Measurements from ENCODE around the gene ACADS.
A peak's percentile ranks its signal among the peaks of the same experiment; 100 is the strongest.

The ACADS gene, protein sequence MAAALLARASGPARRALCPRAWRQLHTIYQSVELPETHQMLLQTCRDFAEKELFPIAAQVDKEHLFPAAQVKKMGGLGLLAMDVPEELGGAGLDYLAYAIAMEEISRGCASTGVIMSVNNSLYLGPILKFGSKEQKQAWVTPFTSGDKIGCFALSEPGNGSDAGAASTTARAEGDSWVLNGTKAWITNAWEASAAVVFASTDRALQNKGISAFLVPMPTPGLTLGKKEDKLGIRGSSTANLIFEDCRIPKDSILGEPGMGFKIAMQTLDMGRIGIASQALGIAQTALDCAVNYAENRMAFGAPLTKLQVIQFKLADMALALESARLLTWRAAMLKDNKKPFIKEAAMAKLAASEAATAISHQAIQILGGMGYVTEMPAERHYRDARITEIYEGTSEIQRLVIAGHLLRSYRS

DNA sequence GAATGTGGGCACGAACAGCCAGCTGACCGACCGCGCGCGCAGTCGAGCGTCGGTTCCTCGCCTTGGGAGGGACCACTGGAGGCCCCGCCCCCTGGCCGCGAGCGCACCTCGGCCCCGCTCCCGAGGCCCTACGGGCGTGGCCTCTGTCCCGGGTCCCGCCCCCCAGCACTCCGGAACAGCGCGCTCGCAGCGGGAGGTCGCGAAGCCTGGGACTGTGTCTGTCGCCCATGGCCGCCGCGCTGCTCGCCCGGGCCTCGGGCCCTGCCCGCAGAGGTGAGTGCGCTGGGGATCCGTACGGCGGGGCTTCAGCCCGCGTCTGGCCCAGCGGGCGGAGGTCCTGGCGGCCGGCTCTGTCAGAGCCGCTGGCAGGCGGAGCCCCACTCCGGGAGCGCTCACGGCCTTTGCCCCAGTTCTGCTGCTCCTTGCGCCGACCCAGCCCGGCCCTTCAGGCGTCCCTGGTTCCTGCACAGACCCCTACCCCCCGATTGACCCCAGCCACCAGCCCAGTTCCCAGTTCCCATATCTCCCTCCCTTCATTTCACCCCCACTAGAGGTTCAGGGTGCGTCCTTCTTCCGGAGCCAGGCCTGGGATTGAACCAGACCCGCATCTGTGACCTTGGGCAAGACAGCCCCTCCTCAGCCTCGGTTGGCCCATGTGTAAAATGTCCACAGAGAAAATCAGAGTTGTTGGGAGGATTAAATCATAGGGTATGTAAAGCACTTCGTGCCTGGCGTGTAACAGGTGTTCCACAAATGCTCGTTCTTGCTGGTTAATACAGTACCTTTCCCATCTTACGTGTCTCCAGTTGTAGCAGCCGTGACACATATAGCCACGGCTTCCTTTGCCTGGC lies at the start of gene ACADS:
TSS of gene ACADS (plus strand) at position 168 of the 851 bp plus-strand sequence. CDS start at position 228, 60 bp downstream.
- peaks cover 66% of the 10 kb centered on the region for H3K36me3 Mint-ChIP-seq (ENCODE audit: low read depth)

DNA sequence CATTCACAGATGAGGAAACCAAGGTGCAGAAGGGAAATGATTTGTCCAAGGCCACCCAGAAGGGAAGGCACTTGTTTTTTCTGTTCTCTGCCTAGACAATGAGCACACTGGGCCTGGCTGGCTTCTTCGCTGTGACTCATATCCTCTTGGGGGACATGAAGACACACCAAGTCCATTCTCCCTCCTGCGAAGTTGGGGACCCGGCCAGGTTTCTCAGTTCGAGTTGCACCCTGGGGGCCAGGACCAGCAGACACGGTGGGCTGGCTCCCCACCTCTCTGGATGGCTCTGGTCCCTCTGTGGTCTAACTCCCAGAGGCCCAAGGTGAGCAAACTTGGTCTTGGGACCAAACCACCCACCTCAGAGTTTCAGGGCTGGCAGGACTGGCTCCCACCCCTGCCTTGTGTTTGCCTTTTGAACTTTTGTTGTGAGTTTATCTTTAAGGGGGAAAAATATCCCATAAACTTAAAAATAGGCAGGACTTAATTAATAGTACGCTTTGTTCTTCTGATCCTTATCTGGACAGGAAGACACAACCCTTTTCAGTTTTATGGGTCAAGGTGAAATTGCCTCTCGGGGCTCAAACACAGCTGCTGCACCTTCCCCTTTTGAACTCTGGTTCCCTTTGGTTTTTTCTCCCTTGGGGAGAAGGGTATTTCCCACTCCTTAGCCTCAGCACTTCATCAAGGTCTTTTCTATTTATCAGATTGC lies 47.7 kb upstream of the ACADS start:
- Mint-ChIP-seq H3K4me3 (no peak overlapping the region), H3K9me3 (no peaks in the 10 kb centered on the region), H3K36me3 (ENCODE audit: low read depth) (no peaks in the 10 kb centered on the region), H3K27ac (peak overlapping the region; percentile 47), H3K27me3 (no peaks in the 10 kb centered on the region), H3K4me1 (ENCODE audit: low read depth) (peaks cover 13% of the 10 kb centered on the region)
- no peak for DNase-seq

More for the DNA sequence above, at the start of gene ACADS:
- Mint-ChIP-seq H3K27me3 (no peaks in the 10 kb centered on the region), H3K4me1 (ENCODE audit: low read depth) (peaks cover 26% of the 10 kb centered on the region), H3K4me3 (peak within 1 kb of the TSS; percentile 85), H3K9me3 (no peaks in the 10 kb centered on the region), H3K27ac (peak within 1 kb of the TSS; percentile 76)
- DNase-seq = peak; percentile 94

DNA sequence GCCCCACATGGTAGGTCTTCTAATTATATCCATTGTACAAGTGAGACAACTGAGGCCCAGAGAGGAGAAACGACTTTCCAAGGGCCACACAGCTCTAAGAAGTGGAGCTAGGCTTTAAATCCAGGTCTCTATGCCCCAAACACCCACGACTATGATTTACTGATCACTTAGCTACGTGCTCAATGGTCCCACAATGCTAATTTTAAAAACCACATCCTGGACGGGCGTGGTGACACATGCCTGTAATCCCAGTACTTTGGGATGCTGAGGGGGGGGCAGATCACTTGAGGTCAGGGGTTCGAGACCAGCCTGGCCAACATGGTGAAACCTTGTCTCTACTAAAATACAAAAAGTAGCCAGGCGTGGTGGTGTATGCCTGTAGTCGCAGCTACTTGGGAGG lies 47.1 kb upstream of the ACADS start:
- no peaks in the 10 kb centered on the region for H3K27me3 Mint-ChIP-seq
- no peaks in the 10 kb centered on the region for H3K9me3 Mint-ChIP-seq
- H3K4me1 Mint-ChIP-seq (ENCODE audit: low read depth) = peaks cover 13% of the 10 kb centered on the region
- no peak for DNase-seq
- no peak overlapping the region for H3K4me3 Mint-ChIP-seq
- H3K36me3 Mint-ChIP-seq (ENCODE audit: low read depth) = no peaks in the 10 kb centered on the region
- peak overlapping the region; percentile 47 for H3K27ac Mint-ChIP-seq

DNA sequence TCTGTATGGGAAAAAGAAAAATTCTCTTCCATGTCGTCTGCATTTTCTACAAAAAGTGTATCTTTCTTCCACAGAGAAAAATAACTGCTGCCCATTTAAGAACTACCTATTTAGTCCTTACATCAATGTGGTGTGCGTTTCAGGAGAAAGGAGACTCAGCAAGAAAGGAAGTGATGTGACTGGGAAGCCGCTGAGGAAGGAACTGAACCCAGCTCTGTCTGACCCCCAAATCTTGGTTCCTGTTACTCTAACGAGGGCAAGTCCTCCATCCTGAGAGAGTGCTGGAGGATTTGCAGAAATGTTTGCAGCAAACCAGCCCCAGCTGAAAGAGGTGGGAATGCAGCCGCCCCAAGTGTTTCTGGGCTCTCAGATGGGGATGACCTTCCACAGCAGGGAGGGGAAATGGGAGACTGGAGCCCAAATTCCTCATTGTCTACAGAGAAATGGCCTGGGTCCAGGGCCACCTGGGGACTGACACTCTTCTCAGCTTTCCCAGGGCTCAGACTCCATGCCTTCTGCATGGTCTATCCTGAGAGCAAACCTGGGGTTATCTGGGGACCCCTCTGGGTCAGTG lies 45.4 kb upstream of the ACADS start:
- H3K36me3 Mint-ChIP-seq (ENCODE audit: low read depth) = no peaks in the 10 kb centered on the region
- H3K27ac Mint-ChIP-seq = no peak overlapping the region
- peaks cover 22% of the 10 kb centered on the region for H3K4me1 Mint-ChIP-seq (ENCODE audit: low read depth)
- DNase-seq = no peak
- no peaks in the 10 kb centered on the region for H3K9me3 Mint-ChIP-seq
- no peaks in the 10 kb centered on the region for H3K27me3 Mint-ChIP-seq
- H3K4me3 Mint-ChIP-seq = no peak overlapping the region

GRCh38 chr12:120684523-120684932 lies 41.1 kb upstream of the ACADS start:
- DNase-seq = no peak
- peaks cover 34% of the 10 kb centered on the region for H3K4me1 Mint-ChIP-seq (ENCODE audit: low read depth)
- no peaks in the 10 kb centered on the region for H3K9me3 Mint-ChIP-seq
- H3K4me3 Mint-ChIP-seq = no peak overlapping the region
- peak overlapping the region; percentile 47 for H3K27ac Mint-ChIP-seq
- peaks cover 14% of the 10 kb centered on the region for H3K36me3 Mint-ChIP-seq (ENCODE audit: low read depth)
- no peaks in the 10 kb centered on the region for H3K27me3 Mint-ChIP-seq

GRCh38 chr12:120685522-120685921 lies 40.1 kb upstream of the ACADS start:
- Mint-ChIP-seq H3K27ac (no peak overlapping the region), H3K9me3 (no peaks in the 10 kb centered on the region), H3K27me3 (no peaks in the 10 kb centered on the region), H3K4me3 (peak overlapping the region; percentile 85), H3K4me1 (ENCODE audit: low read depth) (peaks cover 43% of the 10 kb centered on the region), H3K36me3 (ENCODE audit: low read depth) (peaks cover 18% of the 10 kb centered on the region)
- no peak for DNase-seq

DNA sequence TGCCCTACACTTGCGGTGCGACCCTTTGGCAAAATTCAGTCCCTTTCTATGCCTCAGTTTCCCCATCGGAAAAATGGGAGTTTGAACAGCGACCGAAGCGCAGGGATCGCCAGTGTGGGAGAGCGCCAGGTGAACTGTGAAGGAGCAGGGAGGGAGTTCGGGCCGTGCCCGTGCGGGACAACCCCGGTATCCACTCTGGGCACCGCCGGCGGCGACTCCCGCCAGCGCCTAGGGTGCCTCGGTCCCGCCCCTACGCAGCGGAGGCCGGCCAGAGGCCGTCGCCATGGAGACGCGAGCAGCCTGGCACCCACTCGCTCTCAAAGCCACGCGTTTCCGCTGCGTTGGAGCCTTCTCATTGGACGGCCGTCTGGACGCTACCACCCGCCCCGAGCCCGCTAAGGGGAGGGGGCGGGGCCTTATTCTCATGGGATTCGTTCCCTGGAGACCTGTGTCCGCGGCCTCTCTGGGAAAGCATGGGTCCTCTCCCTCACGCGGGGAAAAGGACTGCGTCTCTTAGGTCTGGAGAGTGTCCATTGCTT lies 39.4 kb upstream of the ACADS start:
- H3K4me1 Mint-ChIP-seq (ENCODE audit: low read depth) = peaks cover 49% of the 10 kb centered on the region
- peak; percentile 96 for DNase-seq
- no peaks in the 10 kb centered on the region for H3K27me3 Mint-ChIP-seq
- peak overlapping the region; percentile 98 for H3K27ac Mint-ChIP-seq
- H3K9me3 Mint-ChIP-seq = no peaks in the 10 kb centered on the region
- peak overlapping the region; percentile 85 for H3K4me3 Mint-ChIP-seq
- peaks cover 21% of the 10 kb centered on the region for H3K36me3 Mint-ChIP-seq (ENCODE audit: low read depth)

GRCh38 chr12:120686690-120687577 lies 38.7 kb upstream of the ACADS start, which contains the start of gene MLEC:
MLEC (plus strand) TSS chr12:120687149; CDS start chr12:120687297, 148 bp downstream.
- peaks cover 24% of the 10 kb centered on the region for H3K36me3 Mint-ChIP-seq (ENCODE audit: low read depth)
- H3K27me3 Mint-ChIP-seq = no peaks in the 10 kb centered on the region
- DNase-seq = peak; percentile 100
- H3K4me1 Mint-ChIP-seq (ENCODE audit: low read depth) = peaks cover 54% of the 10 kb centered on the region
- peak within 1 kb of the TSS; percentile 92 for H3K4me3 Mint-ChIP-seq
- no peaks in the 10 kb centered on the region for H3K9me3 Mint-ChIP-seq
- H3K27ac Mint-ChIP-seq = peak within 1 kb of the TSS; percentile 98

DNA sequence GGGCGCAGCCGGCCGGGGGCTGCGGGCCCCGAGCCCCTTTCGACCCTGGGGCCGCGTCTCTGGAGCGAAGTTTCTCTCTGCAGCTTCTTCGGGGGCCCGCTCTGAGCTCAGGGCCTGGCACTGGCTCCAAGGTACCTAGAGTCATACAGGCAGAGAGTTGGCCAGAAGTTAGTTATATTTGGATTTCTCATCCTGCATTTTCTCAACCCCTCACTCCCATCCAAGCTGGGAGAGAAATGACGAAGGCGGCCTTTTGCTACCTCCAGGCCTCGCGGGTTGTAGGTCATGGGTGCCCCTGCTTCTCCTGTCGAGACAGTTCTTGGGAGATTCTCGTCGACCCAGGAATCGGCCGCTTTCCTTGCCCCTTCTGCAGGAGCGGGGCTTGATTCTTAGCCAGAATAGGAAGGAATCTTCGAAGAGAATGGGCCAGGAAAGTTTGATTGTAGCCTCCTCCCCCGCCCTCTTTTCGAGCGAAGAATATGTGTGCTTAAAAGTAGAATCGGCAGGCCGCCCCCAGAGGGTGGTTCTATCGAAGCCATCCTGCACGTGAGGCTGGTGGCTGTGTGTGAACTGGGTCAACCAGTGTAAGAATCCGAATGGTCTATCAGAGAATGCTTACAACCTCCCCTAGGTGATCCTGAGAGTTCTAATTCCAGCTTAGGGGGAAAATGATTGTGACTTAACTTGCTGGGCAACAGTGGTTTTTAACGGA lies 37.9 kb upstream of the ACADS start:
- Mint-ChIP-seq H3K9me3 (no peaks in the 10 kb centered on the region), H3K4me1 (ENCODE audit: low read depth) (peaks cover 62% of the 10 kb centered on the region), H3K4me3 (peak overlapping the region; percentile 92), H3K27ac (peak overlapping the region; percentile 82), H3K36me3 (ENCODE audit: low read depth) (peaks cover 32% of the 10 kb centered on the region), H3K27me3 (no peaks in the 10 kb centered on the region)
- DNase-seq = peak; percentile 57

GRCh38 chr12:120688527-120689071 lies 37.0 kb upstream of the ACADS start:
- peaks cover 66% of the 10 kb centered on the region for H3K4me1 Mint-ChIP-seq (ENCODE audit: low read depth)
- peaks cover 41% of the 10 kb centered on the region for H3K36me3 Mint-ChIP-seq (ENCODE audit: low read depth)
- DNase-seq = no peak
- peak overlapping the region; percentile 81 for H3K27ac Mint-ChIP-seq
- H3K4me3 Mint-ChIP-seq = peak overlapping the region; percentile 92
- H3K27me3 Mint-ChIP-seq = no peaks in the 10 kb centered on the region
- no peaks in the 10 kb centered on the region for H3K9me3 Mint-ChIP-seq

DNA sequence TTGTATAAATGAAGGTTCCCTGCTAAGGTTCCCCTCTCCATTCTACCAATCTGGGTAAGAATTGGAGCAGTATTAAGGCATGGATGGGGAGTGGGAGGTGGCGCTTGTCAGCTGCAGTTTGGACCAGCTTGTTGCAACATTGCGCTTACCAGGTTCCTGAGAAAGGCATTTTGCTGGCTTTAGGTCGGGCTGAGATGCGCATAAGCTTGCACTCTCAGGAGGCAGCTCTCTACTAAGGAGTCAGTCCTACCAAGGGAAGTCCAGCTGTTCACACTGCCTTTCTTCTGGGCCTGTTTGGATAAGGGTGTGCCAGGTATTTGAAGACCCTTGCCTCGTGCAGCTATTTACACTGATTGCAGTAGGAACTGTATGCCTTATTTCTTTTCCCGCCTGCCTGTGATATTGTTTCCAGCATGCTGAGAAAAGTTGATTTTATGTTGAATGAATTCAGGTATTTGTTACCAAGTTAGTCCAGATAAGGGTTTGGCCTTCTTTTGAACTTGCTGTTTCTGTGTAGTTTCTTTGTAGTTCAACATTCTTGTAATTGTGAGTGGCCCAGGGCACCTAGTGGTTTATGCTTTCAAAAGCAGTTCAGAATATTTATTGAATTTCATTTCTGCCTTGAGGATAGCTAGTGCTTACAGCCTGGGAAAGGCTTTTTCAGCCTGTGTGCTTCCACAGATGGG lies 36.1 kb upstream of the ACADS start:
- Mint-ChIP-seq H3K27me3 (no peaks in the 10 kb centered on the region), H3K27ac (no peak overlapping the region), H3K4me3 (peak overlapping the region; percentile 92), H3K36me3 (ENCODE audit: low read depth) (peaks cover 50% of the 10 kb centered on the region), H3K4me1 (ENCODE audit: low read depth) (peaks cover 62% of the 10 kb centered on the region), H3K9me3 (no peaks in the 10 kb centered on the region)
- DNase-seq = no peak

DNA sequence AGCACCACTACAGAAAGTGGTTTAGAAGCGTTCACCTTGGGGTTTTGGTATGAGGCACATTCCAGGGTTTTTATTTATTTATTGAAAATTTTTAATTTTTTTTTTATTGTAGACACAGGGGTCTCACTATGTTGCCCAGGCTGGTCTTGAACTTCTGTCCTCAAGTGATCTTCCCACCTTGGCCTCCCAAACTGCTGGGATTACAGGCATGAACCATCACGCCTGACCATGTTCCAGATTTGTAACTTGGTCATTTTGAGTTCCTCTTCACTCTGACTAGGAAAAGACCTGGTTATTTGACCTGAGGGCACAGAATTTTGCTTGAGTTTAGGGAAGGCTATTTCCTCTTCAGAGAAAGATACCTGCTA lies 35.6 kb upstream of the ACADS start:
- Mint-ChIP-seq H3K4me3 (no peak overlapping the region), H3K9me3 (no peaks in the 10 kb centered on the region), H3K27ac (no peak overlapping the region)

More for the DNA sequence above, 35.6 kb upstream of the ACADS start:
- H3K27me3 Mint-ChIP-seq = no peaks in the 10 kb centered on the region
- no peak for DNase-seq
- H3K4me1 Mint-ChIP-seq (ENCODE audit: low read depth) = peaks cover 57% of the 10 kb centered on the region
- H3K36me3 Mint-ChIP-seq (ENCODE audit: low read depth) = peaks cover 55% of the 10 kb centered on the region
